ENCODE data around the gene TLK1.

- TF ChIP-seq TAF1 (IDR thresholded peaks at IDR 0.05; ENCODE audit: low read depth) (no peak), CTCF (IDR thresholded peaks at IDR 0.05; ENCODE audit: poor library complexity, severe bottlenecking) (no peak), POLR2AphosphoS5 (IDR thresholded peaks at IDR 0.05) (no peak), EZH2 (IDR thresholded peaks at IDR 0.05; ENCODE audit: borderline replicate concordance, insufficient read depth, low read length, poor library complexity, severe bottlenecking) (no peak), REST (IDR thresholded peaks at IDR 0.05; ENCODE audit: borderline replicate concordance) (no peak), EP300 (conservative IDR thresholded peaks at IDR 0.05; ENCODE audit: poor library complexity, severe bottlenecking) (no peak)
Observed at GRCh38 chr2:171146633-171147032, 14.1 kb downstream of the TLK1 start.

Data from neural cell (in vitro differentiated cells).